HepG2 (cell line): ENCODE data around the gene PAPOLA. TPM values are rescaled to one million over a fixed set of nuclear protein-coding genes. Genes with fewer than 3 reads are reported as not detected.

Experiments used
- CENPX ChIP-seq: sonication (generic); formaldehyde crosslinking; IDR thresholded peaks from 2 replicates; pipeline ENCODE4 v1.9.0; 2021; ENCODE audit warnings: mild to moderate bottlenecking, missing genetic modification reagents, moderate library complexity
- ELK4 ChIP-seq: sonication (generic); formaldehyde crosslinking; IDR thresholded peaks from 2 replicates; pipeline ENCODE4 v1.9.0; 2021; ENCODE audit warnings: missing genetic modification reagents, borderline replicate concordance
- EP300 ChIP-seq, 3 experiments: sonication (generic) in 1 of 3; formaldehyde crosslinking in 1 of 3; IDR thresholded peaks; 2 replicates each; pipeline versions ENCODE4 v1.5.1 to v1.6.1; 2011 to 2020; ENCODE audit warnings: low read depth in 2 of 3, low read length in 2 of 3, borderline replicate concordance in 1 of 3, improper control_type of control experiment in 1 of 3, mild to moderate bottlenecking in 1 of 3, missing genetic modification reagents in 1 of 3, moderate library complexity in 1 of 3
- HMGA1 ChIP-seq: sonication (generic); formaldehyde crosslinking; conservative IDR thresholded peaks from 2 replicates; pipeline ENCODE4 v1.4.0; 2020; ENCODE audit warnings: missing genetic modification reagents
- KMT2B ChIP-seq: IDR thresholded peaks from 2 replicates; pipeline ENCODE4 v1.6.1; 2016; ENCODE audit warnings: missing genetic modification reagents, missing compliant biosample characterization
- NAIF1 ChIP-seq: sonication (generic); formaldehyde crosslinking; IDR thresholded peaks from 2 replicates; pipeline ENCODE4 v1.5.0; 2020; ENCODE audit warnings: mild to moderate bottlenecking, missing genetic modification reagents, borderline replicate concordance
- NFKB2 ChIP-seq: sonication (generic); formaldehyde crosslinking; IDR thresholded peaks from 2 replicates; pipeline ENCODE4 v1.4.0; 2020; ENCODE audit warnings: missing genetic modification reagents, borderline replicate concordance
- SKI ChIP-seq: fragments of 450-650 bp; IDR thresholded peaks from one replicate; pipeline ENCODE4 v1.6.1; 2018; ENCODE audit warnings: mild to moderate bottlenecking; ENCODE audit not compliant: partially characterized antibody
- SMAD1 ChIP-seq: sonication (generic); formaldehyde crosslinking; IDR thresholded peaks from 2 replicates; pipeline ENCODE4 v1.4.0; 2020; ENCODE audit warnings: missing genetic modification reagents, low read depth, mild to moderate bottlenecking, borderline replicate concordance
- ZFX ChIP-seq: sonication (generic); formaldehyde crosslinking; IDR thresholded peaks from 2 replicates; pipeline ENCODE4 v1.4.0; 2020; ENCODE audit warnings: mild to moderate bottlenecking, low read depth, missing genetic modification reagents, moderate library complexity
- ZNF318 ChIP-seq: sonication (generic); formaldehyde crosslinking; IDR thresholded peaks from 2 replicates; pipeline ENCODE4 v1.4.0; 2020; ENCODE audit warnings: mild to moderate bottlenecking, missing genetic modification reagents
- ZNF383 ChIP-seq: sonication (generic); formaldehyde crosslinking; IDR thresholded peaks from 2 replicates; pipeline ENCODE4 v1.4.0; 2020; ENCODE audit warnings: missing genetic modification reagents, mild to moderate bottlenecking, borderline replicate concordance
- ZNF501 ChIP-seq: sonication (generic); formaldehyde crosslinking; IDR thresholded peaks from 2 replicates; pipeline ENCODE4 v1.5.1; 2020; ENCODE audit warnings: mild to moderate bottlenecking, moderate library complexity, missing genetic modification reagents
- ZNF709 ChIP-seq: sonication (generic); formaldehyde crosslinking; IDR thresholded peaks from 2 replicates; pipeline ENCODE4 v1.5.0; 2020; ENCODE audit warnings: mild to moderate bottlenecking, missing genetic modification reagents
- ZNF713 ChIP-seq: sonication (generic); formaldehyde crosslinking; IDR thresholded peaks from 2 replicates; pipeline ENCODE4 v1.4.0; 2020; ENCODE audit warnings: mild to moderate bottlenecking, missing genetic modification reagents
- ZNF878 ChIP-seq: sonication (generic); formaldehyde crosslinking; IDR thresholded peaks from 2 replicates; pipeline ENCODE4 v1.8.1; 2023; ENCODE audit warnings: mild to moderate bottlenecking, missing genetic modification reagents, moderate library complexity
- polyA plus RNA-seq, 8 experiments: library from polyadenylated mRNA; depleted of rRNA in 3 of 8; stranded (reverse) in 7 of 8; unstranded in 1 of 8; fragments of >200 nt; fragmentation: Illumina TruSeq in 4 of 8; extraction: Trizol in 4 of 8; gene quantifications; 2 replicates each; pipeline versions ENCODE4 v1.2.1 to v1.2.3, GENCODE V29; 2011 to 2016; ENCODE audit warnings: low read depth in 4 of 8, missing spikeins in 1 of 8, mixed read lengths in 1 of 8; ENCODE audit not compliant: insufficient read depth in 1 of 8
- total RNA-seq, 5 experiments: library from RNA; depleted of rRNA; stranded (reverse); fragments of >200 nt; fragmentation: Illumina TruSeq; extraction: Trizol; gene quantifications; 2 replicates each; pipeline ENCODE4 v1.2.3, GENCODE V29; 2016; ENCODE audit warnings: low read depth in 1 of 5

The PAPOLA gene
- total and polyA plus RNA-seq, 2 of the 13 experiments (the other 11 are each of a cell fraction or from before 2014, with no cell fraction given) = 103 to 151 TPM

GRCh38 chr14:96584199-96584906, 82.2 kb downstream of the PAPOLA start (continued):
- TF ChIP-seq ELK4 (CRISPR knock-in tag) = no peak
- no peak for TF ChIP-seq ZNF713 (CRISPR knock-in tag)
- TF ChIP-seq ZNF318 (CRISPR knock-in tag) = no peak
- TF ChIP-seq NAIF1 = peak; percentile 99
- TF ChIP-seq ZNF383 (CRISPR knock-in tag) = no peak
- 0 out of 2 replicates have a peak, but pooled peaks have one; percentile 20 for TF ChIP-seq NFKB2 (CRISPR knock-in tag)
- no peak for TF ChIP-seq KMT2B (CRISPR knock-in tag)
- no peak for TF ChIP-seq ZNF878 (CRISPR knock-in tag)
- no peak for TF ChIP-seq EP300 (IDR thresholded peaks at IDR 0.05; ENCODE audit: low read depth in 2 of 2, low read length in 2 of 2)
- TF ChIP-seq EP300 (CRISPR knock-in tag; IDR thresholded peaks at IDR 0.05; ENCODE audit: borderline replicate concordance) = no peak
- TF ChIP-seq ZNF709 (CRISPR knock-in tag) = 0 out of 2 replicates have a peak, but pooled peaks have one; percentile 26
- TF ChIP-seq SMAD1 (CRISPR knock-in tag) = no peak
- TF ChIP-seq ZFX (CRISPR knock-in tag) = peak; percentile 40; the same call in 1 of the 2 replicates
- TF ChIP-seq CENPX (CRISPR knock-in tag) = no peak
- TF ChIP-seq SKI = no peak
- TF ChIP-seq HMGA1 (CRISPR knock-in tag) = no peak
- peak; percentile 63; the same call in 1 of the 2 replicates for TF ChIP-seq ZNF501
